C1 segment of cervical spinal cord (tissue), 14 donors: ENCODE results near the gene SPAG17.

Experiments
- DNase-seq, 14 donors: peaks; one replicate each; lab custom pipeline; 2025; lab: John Stamatoyannopoulos, UW

Gene SPAG17

DNA sequence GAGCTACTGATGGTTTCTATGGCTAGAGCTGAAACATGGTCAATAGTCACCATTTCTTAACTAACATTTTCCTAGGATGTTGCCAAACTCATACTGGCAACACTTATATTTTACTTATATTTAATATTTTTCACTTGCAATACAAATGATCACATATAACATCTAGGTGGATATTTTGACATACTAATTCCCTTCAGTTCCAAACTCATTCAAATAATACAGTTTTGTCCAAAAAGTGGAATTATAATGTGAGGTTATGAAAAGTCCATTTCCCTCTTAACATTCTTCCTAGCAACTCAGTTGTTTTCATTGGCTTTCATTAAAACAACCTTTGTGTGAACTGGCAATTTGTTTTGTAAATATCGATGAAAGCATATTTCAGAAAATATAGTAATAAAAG lies 16.0 kb downstream of the SPAG17 start:
- no peak for DNase-seq

GRCh38 chr1:118160806-118161205 lies 24.2 kb downstream of the SPAG17 start:
- DNase-seq = no peak

GRCh38 chr1:118159569-118159968 lies 25.5 kb downstream of the SPAG17 start:
- DNase-seq = no peak

DNA sequence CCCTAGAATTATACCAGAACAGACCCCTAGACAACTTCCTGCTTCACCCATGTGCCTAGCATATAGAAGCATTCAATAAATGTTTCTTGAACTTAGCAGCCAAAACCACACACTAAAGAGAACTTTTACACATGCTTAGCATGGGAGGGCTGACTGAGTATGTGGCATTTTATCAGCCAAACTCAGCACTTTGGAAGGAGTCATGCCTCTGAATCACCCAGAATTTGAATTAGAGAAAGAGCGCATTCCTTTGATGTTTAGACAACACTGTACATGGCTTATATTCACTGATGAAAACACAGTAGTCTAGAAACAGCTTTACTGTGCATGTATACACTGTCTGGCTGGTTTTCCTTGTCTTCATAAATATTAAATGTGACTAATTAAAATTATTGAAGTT lies 26.1 kb downstream of the SPAG17 start:
- DNase-seq = no peak

GRCh38 chr1:118157506-118157905 lies 27.5 kb downstream of the SPAG17 start:
- DNase-seq = no peak

- no peak for DNase-seq
Observed at GRCh38 chr1:118155106-118155505, 29.9 kb downstream of the SPAG17 start.

GRCh38 chr1:118154220-118154619 lies 30.8 kb downstream of the SPAG17 start:
- DNase-seq = no peak

GRCh38 chr1:118151312-118151937 lies 33.6 kb downstream of the SPAG17 start:
- peak in 2 of 14 donors; percentile 5 for DNase-seq

GRCh38 chr1:118149799-118150198 lies 35.2 kb downstream of the SPAG17 start:
- no peak for DNase-seq

DNA sequence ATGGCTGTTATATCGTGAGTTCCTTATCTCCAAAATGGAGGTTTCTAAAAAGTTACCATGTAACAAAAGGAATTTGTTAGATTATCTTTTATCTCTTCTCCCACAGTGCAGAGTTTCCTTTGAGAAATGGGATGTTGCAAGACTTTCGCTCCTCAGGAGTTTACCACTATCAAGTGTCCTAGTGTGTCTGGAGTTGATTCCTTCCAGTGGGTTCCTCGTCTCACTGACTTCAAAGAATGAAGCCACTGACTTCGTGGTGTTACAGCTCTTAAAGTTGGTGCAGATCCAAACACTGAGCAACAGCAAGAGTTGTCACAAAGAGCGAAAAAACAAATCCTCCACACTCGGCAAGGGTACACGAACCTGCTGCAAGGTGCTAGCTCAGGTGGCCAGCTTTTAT lies 37.0 kb downstream of the SPAG17 start:
- no peak for DNase-seq

DNA sequence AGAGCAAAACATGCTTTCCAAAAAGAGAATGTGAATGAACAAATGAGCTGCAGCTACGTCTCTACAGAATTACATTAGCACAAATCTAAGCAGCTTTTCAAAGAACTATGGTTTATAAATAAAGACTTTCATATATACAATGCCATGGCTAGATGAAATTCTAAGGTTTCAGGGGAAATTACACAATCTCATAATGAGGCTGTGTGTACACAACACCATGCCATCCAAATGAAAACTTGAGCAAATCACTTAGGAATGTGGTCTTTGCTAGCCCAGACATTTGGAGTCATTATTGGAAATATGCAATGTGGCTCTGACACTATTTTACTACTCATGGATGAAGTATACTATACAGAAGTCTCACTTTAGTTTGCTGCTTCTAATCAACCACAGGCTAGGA lies 37.5 kb downstream of the SPAG17 start:
- no peak for DNase-seq

GRCh38 chr1:118145721-118146120 lies 39.3 kb downstream of the SPAG17 start:
- DNase-seq = no peak

DNA sequence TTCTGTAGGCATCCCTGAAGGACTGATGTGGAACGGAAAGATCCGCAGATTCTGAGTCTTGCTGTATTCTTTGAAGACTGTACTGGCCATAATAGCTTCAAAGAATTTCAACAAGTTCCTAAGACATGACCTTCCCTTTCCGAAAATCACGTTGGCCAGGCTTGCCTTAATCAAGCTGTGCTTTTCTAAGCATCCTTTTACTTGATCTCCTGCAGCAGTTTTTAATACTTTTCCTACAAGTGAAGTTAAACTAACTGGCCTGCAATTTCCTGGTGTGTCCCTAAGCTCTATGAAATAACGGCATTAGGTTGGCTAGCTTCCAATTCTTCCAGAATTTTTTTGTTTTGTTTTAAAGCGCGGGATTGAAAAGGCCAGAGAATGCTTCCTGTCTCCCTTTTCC lies 40.3 kb downstream of the SPAG17 start:
- DNase-seq = no peak

DNA sequence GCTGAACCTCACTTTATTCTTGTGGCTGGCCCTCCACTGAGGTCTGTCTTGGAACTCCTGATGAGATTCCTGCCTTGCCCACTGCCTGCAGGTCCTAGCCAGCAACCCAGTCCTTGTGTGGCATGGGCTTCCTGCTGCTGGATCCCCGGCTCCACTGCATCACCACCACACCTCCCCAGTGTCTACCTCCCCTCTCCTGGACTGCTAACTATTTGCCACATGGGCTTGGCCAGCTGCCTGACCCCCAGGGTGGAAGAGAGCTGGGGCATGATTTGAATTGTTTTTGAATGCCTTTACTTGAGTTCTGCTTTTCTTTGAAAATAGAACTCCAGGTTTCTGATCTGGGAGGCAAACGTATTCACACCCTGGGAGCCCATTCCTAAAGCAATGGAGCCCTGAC lies 41.2 kb downstream of the SPAG17 start:
- no peak for DNase-seq

DNA sequence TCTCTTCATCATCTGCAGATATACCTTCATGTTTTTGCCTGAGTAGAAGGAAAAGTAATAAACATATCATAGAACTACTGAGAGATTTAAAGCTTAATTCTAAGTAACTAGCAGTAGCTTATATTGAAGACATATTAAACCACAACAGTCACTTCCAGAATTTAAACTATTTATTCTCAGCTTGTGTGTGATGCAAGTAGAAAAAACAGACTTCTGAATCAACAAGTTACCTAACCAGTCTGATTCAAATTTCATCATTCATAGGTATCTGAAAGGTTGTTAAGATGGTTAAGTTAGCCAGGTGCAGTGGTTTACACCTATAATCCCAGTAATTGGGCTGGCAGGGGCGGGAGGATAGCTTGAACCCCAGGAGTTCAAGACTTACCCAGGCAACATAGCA lies 41.9 kb downstream of the SPAG17 start:
- DNase-seq = no peak

GRCh38 chr1:118142546-118142945 lies 42.5 kb downstream of the SPAG17 start:
- no peak for DNase-seq

DNA sequence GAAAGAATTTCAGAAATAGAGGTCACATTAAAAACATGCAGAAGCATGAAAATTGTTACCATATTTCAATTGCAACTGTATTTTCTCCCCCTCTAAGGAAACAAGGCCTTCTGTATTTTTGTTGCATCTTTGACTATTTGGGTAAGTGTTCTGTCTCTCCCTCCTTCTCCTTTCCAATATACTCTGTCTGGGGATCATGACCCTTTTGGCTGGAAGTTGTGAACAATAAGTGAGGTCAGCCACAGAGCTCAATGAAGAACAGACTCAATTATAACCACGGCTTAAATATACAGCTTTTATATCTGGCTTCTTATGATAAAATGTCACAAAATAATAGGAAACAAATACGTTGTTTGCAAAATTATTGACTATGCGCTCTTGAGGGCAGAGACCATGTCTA lies 47.1 kb downstream of the SPAG17 start:
- DNase-seq = no peak

DNA sequence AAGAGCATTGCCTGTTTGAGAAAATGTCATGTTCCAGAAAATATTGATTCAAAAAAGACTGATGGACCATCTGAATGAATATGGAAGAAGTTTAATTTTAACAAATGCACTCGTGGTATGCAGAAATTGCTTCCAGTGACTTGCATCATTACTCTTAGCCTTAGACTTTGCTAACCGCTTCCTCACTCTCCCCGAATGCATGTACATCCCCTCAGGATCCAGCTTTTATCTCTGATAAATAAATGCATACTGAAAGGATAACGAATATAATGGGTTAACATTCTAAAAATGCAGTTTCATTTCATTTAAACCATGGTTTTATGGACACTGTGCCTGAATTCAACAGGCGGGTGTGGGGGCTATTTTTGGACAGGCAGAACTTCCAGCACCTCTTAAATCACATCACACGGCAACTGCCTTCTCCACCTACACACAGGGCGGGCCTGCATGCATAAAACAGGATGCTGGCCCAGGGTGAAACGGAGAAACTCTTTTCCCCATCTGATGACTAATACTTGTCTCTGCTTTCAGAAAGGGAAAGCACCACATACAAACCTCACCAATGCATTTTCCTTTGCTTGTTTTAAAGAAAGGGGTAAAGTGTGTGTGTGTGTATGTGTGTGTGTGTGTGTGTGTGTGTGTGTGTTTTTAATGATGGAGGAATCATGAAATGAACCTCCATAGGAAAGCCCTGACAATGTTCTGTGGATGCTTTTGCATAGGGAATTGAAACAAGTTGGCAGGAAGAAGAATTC lies 48.7 kb downstream of the SPAG17 start:
- no peak for DNase-seq

DNA sequence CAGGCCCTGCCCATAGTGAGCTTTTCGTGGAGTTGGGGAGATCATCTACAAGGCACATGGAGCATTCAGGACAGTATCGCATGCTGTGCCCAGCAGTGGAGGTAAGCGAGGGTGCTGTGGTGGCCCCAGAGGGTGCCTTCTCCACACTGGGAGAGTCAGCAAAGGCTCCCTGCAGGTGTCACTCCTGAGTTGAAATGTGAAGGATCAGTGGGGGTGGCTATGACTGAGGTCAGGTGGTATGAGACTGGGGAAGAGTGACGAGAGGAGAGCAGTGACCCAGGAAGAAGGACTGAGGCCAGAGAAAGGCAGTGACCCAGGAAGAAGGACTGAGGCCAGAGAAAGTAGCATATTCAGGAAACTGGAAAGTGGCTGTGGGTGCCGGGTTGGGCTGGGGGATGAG lies 53.0 kb downstream of the SPAG17 start:
- DNase-seq = no peak

DNA sequence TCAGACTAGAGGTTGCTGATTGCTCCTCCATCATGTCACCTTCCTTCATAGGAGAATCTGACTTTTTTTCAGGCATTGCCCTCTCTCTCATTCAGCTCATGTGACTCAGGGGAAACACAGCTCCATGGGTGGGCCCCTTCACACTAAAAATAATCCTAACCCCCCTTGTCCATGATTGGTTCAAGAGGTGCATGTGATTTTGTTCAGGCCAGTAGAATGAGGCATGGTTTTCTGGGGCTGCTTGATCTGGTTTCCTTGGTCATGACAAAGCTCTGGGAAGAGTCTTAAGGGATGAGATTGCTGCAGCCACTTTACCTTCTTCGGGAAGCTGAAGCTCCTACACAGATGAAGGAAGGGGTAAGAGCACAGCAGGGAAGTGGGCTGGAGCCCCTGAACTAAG lies 56.3 kb downstream of the SPAG17 start:
- DNase-seq = no peak

DNA sequence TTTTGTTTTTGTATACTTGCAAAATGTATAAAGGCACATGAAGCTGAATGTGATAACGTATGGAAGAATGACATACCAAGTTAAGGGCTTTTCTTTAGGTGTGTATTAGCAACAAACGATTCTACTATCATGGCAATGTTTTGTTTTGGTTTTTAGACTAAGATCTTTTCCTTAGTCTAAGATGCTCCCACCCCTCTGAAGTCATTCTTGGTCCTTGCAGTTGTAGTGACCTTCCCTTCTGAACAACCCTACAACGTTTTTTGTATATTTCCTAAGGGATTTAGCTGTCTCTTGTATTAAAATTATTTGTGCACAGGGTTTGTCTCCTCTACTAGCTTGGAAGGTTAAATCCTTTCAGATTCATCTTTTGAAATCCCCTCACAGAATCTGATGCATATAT lies 61.0 kb downstream of the SPAG17 start:
- DNase-seq = no peak

- DNase-seq = no peak
Observed at GRCh38 chr1:118123116-118123839, 61.8 kb downstream of the SPAG17 start.
